HepG2 (cell line): ENCODE measurements around the gene SVOPL. TPM values are rescaled to one million over a fixed set of nuclear protein-coding genes. Genes with fewer than 3 reads are reported as not detected.
A peak's percentile ranks its signal among the peaks of the same experiment; 100 is the strongest.

ENCODE experiments used
- FOXA1 ChIP-seq, 2 experiments: fragments of 450-650 bp in 1 of 2; sonication (generic) in 1 of 2; formaldehyde crosslinking in 1 of 2; IDR thresholded peaks; 2 replicates each; pipeline versions ENCODE4 v1.4.0 to v1.6.1; 2016 to 2020; ENCODE audit warnings: missing genetic modification reagents in 1 of 2
- FOXM1 ChIP-seq: sonication (generic); formaldehyde crosslinking; IDR thresholded peaks from 2 replicates; pipeline ENCODE4 v1.5.0; 2020; ENCODE audit warnings: missing genetic modification reagents
- NBN ChIP-seq: fragments of 450-650 bp; conservative IDR thresholded peaks from 2 replicates; pipeline ENCODE4 v1.6.1; 2017
- NFIC ChIP-seq: IDR thresholded peaks from 2 replicates; pipeline ENCODE4 v1.6.1; 2012; ENCODE audit warnings: mild to moderate bottlenecking, low read length, inconsistent platforms
- SP5 ChIP-seq: IDR thresholded peaks from 2 replicates; pipeline ENCODE4 v1.6.1; 2016; ENCODE audit warnings: low read depth, borderline replicate concordance
- ZNF460 ChIP-seq: sonication (generic); formaldehyde crosslinking; IDR thresholded peaks from 2 replicates; pipeline ENCODE4 v1.5.1; 2020; ENCODE audit warnings: missing genetic modification reagents, mild to moderate bottlenecking, borderline replicate concordance
- ZNF564 ChIP-seq: sonication (generic); formaldehyde crosslinking; IDR thresholded peaks from 2 replicates; pipeline ENCODE4 v1.8.1; 2023; ENCODE audit warnings: mild to moderate bottlenecking, missing genetic modification reagents
- ZNF644 ChIP-seq: IDR thresholded peaks from 2 replicates; pipeline ENCODE4 v1.6.1; 2016; ENCODE audit warnings: low read depth
- ZNF761 ChIP-seq: sonication (generic); formaldehyde crosslinking; conservative IDR thresholded peaks from 2 replicates; pipeline ENCODE4 v1.4.0; 2020; ENCODE audit warnings: mild to moderate bottlenecking, missing genetic modification reagents
- ZNF766 ChIP-seq: sonication (generic); formaldehyde crosslinking; IDR thresholded peaks from 2 replicates; pipeline ENCODE4 v1.5.0; 2020; ENCODE audit warnings: missing genetic modification reagents, borderline replicate concordance
- ZNF772 ChIP-seq: sonication (generic); formaldehyde crosslinking; IDR thresholded peaks from 2 replicates; pipeline ENCODE4 v1.5.0; 2020; ENCODE audit warnings: mild to moderate bottlenecking, missing genetic modification reagents
- ZNF788 ChIP-seq: sonication (generic); formaldehyde crosslinking; IDR thresholded peaks from 2 replicates; pipeline ENCODE4 v1.5.0; 2020; ENCODE audit warnings: mild to moderate bottlenecking, missing genetic modification reagents, borderline replicate concordance
- polyA plus RNA-seq, 8 experiments: library from polyadenylated mRNA; depleted of rRNA in 3 of 8; stranded (reverse) in 7 of 8; unstranded in 1 of 8; fragments of >200 nt; fragmentation: Illumina TruSeq in 4 of 8; extraction: Trizol in 4 of 8; gene quantifications; 2 replicates each; pipeline versions ENCODE4 v1.2.1 to v1.2.3, GENCODE V29; 2011 to 2016; ENCODE audit warnings: low read depth in 4 of 8, missing spikeins in 1 of 8, mixed read lengths in 1 of 8; ENCODE audit not compliant: insufficient read depth in 1 of 8
- total RNA-seq, 5 experiments: library from RNA; depleted of rRNA; stranded (reverse); fragments of >200 nt; fragmentation: Illumina TruSeq; extraction: Trizol; gene quantifications; 2 replicates each; pipeline ENCODE4 v1.2.3, GENCODE V29; 2016; ENCODE audit warnings: low read depth in 1 of 5
- TF ChIP-seq, protein P1 (sequence below): sonication (generic); formaldehyde crosslinking; IDR thresholded peaks from 2 replicates; pipeline ENCODE4 v1.4.0; 2020; ENCODE audit warnings: missing genetic modification reagents, borderline replicate concordance
- TF ChIP-seq, protein P2 (sequence below): IDR thresholded peaks from 2 replicates; pipeline ENCODE4 v1.6.1; 2016
- TF ChIP-seq, protein P3 (sequence below): IDR thresholded peaks from 2 replicates; pipeline ENCODE4 v1.6.1; 2016; ENCODE audit warnings: low read depth, control low read depth
- TF ChIP-seq, protein P4 (sequence below): IDR thresholded peaks from 2 replicates; pipeline ENCODE4 v1.6.1; 2016; ENCODE audit warnings: low read depth, missing genetic modification reagents, missing compliant biosample characterization

Gene SVOPL
- total and polyA plus RNA-seq, 2 of the 13 experiments (the other 11 are each of a cell fraction or from before 2014, with no cell fraction given): not detected

DNA sequence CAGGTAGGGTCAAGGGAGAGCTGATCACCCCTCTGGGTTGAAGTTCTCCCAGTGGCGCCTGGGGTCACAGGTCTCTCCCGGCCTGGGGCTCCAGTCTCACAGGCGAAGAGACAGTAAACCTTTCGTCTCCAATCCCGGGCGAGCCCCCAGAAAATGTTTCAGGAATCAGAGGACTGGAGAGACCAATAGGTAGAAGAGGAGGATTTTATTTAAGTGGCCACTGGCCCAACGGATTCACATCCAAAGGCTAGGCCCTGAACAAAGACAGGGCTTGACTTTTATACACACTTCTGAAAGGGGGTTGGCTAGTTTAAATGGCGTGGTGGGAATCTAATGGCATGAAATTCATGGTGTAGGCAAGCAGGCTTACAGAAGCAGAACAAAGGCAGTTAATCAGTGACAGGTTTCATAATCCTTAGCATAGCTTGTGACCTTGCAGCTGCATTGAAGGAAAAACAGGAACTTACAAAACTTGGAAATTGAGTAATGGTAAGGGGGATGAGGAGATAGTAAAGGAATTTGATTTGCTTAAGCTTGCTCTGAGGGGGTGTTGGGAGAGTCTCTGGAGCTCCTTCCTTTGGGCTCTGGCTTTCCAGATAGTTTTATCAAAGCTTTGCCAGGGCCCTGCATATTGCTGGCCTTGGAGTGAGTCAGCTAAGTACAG, 135.6 kb downstream of the SVOPL start (continued):
- TF ChIP-seq ZNF788 (0 out of 2 replicates have a peak, but pooled peaks have one; percentile 49), NFIC (peak; percentile 32; the same call in 1 of the 2 replicates), ZNF644 (peak; percentile 94), ZNF460 (CRISPR knock-in tag) (0 out of 2 replicates have a peak, but pooled peaks have one; percentile 21), SP5 (peak; percentile 26; the same call in 1 of the 2 replicates), FOXM1 (no peak), NBN (no peak), ZNF766 (CRISPR knock-in tag) (0 out of 2 replicates have a peak, but pooled peaks have one; percentile 9), FOXA1 (IDR thresholded peaks at IDR 0.05) (no peak), FOXA1 (CRISPR knock-in tag; IDR thresholded peaks at IDR 0.05) (peak; percentile 55; the same call in 1 of the 2 replicates), ZNF564 (CRISPR knock-in tag) (no peak), ZNF772 (CRISPR knock-in tag) (peak; percentile 54; the same call in 1 of the 2 replicates), ZNF761 (0 out of 2 replicates have a peak, but pooled peaks have one; percentile 24)
- TF ChIP-seq, protein P1, sequence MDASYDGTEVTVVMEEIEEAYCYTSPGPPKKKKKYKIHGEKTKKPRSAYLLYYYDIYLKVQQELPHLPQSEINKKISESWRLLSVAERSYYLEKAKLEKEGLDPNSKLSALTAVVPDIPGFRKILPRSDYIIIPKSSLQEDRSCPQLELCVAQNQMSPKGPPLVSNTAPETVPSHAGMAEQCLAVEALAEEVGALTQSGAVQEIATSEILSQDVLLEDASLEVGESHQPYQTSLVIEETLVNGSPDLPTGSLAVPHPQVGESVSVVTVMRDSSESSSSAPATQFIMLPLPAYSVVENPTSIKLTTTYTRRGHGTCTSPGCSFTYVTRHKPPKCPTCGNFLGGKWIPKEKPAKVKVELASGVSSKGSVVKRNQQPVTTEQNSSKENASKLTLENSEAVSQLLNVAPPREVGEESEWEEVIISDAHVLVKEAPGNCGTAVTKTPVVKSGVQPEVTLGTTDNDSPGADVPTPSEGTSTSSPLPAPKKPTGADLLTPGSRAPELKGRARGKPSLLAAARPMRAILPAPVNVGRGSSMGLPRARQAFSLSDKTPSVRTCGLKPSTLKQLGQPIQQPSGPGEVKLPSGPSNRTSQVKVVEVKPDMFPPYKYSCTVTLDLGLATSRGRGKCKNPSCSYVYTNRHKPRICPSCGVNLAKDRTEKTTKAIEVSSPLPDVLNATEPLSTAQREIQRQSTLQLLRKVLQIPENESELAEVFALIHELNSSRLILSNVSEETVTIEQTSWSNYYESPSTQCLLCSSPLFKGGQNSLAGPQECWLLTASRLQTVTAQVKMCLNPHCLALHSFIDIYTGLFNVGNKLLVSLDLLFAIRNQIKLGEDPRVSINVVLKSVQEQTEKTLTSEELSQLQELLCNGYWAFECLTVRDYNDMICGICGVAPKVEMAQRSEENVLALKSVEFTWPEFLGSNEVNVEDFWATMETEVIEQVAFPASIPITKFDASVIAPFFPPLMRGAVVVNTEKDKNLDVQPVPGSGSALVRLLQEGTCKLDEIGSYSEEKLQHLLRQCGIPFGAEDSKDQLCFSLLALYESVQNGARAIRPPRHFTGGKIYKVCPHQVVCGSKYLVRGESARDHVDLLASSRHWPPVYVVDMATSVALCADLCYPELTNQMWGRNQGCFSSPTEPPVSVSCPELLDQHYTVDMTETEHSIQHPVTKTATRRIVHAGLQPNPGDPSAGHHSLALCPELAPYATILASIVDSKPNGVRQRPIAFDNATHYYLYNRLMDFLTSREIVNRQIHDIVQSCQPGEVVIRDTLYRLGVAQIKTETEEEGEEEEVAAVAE: peak; percentile 61; the same call in 1 of the 2 replicates
- TF ChIP-seq, protein P2, sequence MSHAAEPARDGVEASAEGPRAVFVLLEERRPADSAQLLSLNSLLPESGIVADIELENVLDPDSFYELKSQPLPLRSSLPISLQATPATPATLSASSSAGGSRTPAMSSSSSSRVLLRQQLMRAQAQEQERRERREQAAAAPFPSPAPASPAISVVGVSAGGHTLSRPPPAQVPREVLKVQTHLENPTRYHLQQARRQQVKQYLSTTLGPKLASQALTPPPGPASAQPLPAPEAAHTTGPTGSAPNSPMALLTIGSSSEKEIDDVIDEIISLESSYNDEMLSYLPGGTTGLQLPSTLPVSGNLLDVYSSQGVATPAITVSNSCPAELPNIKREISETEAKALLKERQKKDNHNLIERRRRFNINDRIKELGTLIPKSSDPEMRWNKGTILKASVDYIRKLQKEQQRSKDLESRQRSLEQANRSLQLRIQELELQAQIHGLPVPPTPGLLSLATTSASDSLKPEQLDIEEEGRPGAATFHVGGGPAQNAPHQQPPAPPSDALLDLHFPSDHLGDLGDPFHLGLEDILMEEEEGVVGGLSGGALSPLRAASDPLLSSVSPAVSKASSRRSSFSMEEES (CRISPR knock-in tag): peak; percentile 96
- TF ChIP-seq, protein P3, sequence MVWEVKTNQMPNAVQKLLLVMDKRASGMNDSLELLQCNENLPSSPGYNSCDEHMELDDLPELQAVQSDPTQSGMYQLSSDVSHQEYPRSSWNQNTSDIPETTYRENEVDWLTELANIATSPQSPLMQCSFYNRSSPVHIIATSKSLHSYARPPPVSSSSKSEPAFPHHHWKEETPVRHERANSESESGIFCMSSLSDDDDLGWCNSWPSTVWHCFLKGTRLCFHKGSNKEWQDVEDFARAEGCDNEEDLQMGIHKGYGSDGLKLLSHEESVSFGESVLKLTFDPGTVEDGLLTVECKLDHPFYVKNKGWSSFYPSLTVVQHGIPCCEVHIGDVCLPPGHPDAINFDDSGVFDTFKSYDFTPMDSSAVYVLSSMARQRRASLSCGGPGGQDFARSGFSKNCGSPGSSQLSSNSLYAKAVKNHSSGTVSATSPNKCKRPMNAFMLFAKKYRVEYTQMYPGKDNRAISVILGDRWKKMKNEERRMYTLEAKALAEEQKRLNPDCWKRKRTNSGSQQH (CRISPR knock-in tag): peak; percentile 71; the same call in 1 of the 2 replicates
- TF ChIP-seq, protein P4, sequence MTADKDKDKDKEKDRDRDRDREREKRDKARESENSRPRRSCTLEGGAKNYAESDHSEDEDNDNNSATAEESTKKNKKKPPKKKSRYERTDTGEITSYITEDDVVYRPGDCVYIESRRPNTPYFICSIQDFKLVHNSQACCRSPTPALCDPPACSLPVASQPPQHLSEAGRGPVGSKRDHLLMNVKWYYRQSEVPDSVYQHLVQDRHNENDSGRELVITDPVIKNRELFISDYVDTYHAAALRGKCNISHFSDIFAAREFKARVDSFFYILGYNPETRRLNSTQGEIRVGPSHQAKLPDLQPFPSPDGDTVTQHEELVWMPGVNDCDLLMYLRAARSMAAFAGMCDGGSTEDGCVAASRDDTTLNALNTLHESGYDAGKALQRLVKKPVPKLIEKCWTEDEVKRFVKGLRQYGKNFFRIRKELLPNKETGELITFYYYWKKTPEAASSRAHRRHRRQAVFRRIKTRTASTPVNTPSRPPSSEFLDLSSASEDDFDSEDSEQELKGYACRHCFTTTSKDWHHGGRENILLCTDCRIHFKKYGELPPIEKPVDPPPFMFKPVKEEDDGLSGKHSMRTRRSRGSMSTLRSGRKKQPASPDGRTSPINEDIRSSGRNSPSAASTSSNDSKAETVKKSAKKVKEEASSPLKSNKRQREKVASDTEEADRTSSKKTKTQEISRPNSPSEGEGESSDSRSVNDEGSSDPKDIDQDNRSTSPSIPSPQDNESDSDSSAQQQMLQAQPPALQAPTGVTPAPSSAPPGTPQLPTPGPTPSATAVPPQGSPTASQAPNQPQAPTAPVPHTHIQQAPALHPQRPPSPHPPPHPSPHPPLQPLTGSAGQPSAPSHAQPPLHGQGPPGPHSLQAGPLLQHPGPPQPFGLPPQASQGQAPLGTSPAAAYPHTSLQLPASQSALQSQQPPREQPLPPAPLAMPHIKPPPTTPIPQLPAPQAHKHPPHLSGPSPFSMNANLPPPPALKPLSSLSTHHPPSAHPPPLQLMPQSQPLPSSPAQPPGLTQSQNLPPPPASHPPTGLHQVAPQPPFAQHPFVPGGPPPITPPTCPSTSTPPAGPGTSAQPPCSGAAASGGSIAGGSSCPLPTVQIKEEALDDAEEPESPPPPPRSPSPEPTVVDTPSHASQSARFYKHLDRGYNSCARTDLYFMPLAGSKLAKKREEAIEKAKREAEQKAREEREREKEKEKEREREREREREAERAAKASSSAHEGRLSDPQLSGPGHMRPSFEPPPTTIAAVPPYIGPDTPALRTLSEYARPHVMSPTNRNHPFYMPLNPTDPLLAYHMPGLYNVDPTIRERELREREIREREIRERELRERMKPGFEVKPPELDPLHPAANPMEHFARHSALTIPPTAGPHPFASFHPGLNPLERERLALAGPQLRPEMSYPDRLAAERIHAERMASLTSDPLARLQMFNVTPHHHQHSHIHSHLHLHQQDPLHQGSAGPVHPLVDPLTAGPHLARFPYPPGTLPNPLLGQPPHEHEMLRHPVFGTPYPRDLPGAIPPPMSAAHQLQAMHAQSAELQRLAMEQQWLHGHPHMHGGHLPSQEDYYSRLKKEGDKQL: 0 out of 2 replicates have a peak, but pooled peaks have one; percentile 51
